ENCODE data around the gene NT5DC2.

NT5DC2 gene

GRCh38 chr3:52484680-52485461 is 48.8 kb downstream of the NT5DC2 start:
- DNase-seq = no peak

GRCh38 chr3:52483577-52484381 is 49.9 kb downstream of the NT5DC2 start:
- DNase-seq = no peak

GRCh38 chr3:52483081-52483480 is 50.6 kb downstream of the NT5DC2 start:
- DNase-seq = no peak

- DNase-seq = no peak
These were observed 51.7 kb downstream of the NT5DC2 start for GRCh38 chr3:52481819-52482521.

- DNase-seq = no peak
These were observed 52.6 kb downstream of the NT5DC2 start for GRCh38 chr3:52480768-52481715.

- no peak for DNase-seq
These were observed 53.6 kb downstream of the NT5DC2 start for GRCh38 chr3:52479877-52480575.

- no peak for DNase-seq
These were observed 54.4 kb downstream of the NT5DC2 start for GRCh38 chr3:52479037-52479876.

GRCh38 chr3:52477796-52478095 is 55.9 kb downstream of the NT5DC2 start:
- no peak for DNase-seq

GRCh38 chr3:52477076-52477795 is 56.4 kb downstream of the NT5DC2 start:
- DNase-seq = no peak

Measured in MV-4-11 (cell line).